HTERT RPE-1 (cell line): Measurements from ENCODE around the gene TXNL1.
"Not testable (repeated sequence)": the region's sequence is repeated elsewhere in the genome, so short reads cannot be mapped to it uniquely, and the experiment has no call there.

Source experiments
- in situ Hi-C: fragments of 300-500 bp; cut with MboI; formaldehyde crosslinking; loops from 4 replicates; pipeline ENCODE4 v1.14.3; 2020; ENCODE audit warnings: low sequenced_read_pairs

Gene TXNL1

DNA sequence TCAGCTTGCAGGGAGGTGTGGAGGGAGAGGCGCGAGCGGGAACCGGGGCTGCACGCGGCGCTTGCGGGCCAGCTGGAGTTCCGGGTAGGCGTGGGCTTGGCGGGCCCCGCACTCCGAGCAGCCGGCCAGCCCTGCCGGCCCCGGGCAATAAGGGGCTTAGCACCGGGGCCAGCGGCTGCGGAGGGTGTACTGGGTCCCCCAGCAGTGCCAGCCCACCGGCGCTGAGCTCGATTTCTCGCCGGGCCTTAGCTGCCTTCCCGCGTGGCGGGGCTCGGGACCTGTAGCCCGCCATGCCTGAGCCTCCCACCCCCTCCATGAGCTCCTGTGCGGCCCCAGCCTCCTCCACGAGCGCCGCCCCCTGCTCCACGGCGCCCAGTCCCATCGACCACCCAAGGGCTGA, 66.1 kb downstream of the TXNL1 start:
- in situ Hi-C loops = not testable (repeated sequence)

DNA sequence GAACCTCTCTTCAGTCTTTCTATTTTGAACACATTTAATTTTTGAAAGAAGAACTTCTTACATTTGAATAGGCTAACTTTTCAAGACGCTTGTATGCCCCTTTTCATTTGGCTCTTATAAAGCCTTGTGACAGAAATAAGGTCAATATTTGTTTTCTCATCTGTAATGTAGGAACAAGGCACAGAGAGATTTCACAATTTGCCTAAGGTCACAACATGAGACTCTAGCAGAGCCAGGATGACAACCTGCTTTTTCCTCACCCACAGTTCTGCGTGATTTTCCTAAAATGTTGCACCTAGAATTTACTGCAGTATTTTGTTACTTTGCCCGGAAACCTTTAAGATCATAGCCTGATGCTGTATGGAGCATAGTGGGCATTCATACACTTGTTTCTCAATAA, 67.4 kb downstream of the TXNL1 start:
- in situ Hi-C loops = no loop called here

DNA sequence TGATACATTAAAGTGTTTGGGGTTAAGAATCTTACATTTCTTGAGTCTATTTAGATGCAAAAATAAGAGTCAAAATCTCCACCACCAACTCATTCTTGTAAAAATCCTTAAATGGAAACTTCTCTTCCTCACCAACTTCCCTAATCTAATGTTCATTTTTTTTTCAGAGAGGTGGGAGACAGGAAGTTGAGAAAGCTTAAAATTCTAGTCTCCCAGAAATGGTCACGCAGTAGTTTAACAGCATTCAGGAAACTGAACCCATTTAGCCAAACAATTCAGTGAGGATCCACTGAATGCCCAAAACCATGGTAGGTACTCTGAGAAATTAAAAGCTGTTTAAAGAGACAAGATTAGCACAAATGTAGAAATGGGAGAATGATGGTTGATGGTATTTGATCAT, 69.0 kb downstream of the TXNL1 start:
- in situ Hi-C loops = no loop called here

DNA sequence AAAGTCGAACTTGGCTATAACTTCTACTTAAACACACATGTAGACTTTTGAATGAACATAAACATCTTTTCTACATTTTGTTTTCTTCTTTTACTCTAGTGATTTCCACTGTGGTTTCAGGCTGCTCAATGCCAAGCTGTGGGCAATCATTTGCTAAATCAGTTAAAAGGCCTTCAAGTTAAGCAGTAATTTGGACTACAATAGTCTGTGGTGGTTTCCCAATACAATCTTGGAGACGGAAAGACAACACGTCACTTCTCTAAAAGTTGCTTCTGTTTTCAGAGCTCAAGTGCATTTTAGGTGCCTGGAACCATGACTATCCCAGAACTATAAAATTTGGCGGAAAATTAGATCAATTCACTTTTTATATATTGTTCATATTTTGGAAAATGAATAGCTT, 69.4 kb downstream of the TXNL1 start:
- in situ Hi-C loops = no loop called here

DNA sequence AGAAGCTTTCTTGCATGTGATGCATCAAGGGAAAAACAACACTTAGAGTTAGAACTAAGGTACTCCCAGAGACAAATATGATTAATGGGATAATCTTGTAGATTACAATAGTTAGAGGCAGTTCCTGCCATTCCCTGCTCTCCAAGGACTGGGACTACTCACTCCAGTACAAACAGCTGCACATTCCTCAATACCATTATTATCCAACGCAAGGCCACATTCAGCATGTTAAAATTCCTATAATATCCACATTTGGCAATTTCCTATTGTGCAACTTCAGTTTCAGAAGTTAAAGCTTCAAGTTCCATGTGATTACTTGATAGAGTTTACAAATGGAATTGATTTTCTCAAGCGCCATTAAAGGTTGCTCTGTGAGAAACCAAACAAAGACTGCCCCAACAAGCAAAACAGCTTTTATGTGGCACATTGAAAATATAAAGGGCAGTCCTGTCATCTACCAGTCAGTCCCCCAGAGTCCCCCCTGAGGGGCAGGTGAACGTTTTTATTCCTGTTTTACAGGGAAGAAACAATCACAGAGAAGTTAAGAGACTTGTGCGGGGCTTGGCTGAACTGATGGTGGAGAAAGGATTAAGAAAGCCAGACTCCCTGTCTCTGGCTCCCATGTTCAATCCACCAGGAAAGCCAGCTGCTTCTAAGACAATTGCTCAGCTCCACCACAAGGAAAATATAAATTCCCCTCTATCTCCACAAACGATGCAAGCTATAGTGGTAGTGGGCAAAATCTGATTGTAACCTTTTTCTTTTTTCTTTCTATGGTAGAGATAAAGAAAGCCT, 72.6 kb downstream of the TXNL1 start:
- in situ Hi-C loops = no loop called here

DNA sequence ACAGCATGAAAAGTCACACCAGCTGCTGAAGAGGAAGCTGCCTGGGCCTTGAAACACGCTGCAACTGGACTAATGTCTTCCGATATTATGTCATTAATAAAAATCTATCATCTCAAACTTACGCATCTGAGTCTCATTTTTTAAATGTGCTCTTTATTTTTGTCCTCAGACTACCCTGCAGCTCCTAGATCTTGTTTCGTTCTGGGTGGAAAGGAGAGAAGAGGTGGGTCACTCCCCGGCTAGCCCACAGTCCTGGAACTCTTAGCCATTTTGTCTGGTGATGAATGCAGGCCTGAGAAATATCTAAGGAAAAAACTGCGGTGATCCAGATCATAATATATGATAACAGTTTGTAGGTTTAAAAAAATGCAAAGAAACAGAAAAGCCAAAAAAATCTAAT, 73.3 kb downstream of the TXNL1 start:
- in situ Hi-C loops = no loop called here

DNA sequence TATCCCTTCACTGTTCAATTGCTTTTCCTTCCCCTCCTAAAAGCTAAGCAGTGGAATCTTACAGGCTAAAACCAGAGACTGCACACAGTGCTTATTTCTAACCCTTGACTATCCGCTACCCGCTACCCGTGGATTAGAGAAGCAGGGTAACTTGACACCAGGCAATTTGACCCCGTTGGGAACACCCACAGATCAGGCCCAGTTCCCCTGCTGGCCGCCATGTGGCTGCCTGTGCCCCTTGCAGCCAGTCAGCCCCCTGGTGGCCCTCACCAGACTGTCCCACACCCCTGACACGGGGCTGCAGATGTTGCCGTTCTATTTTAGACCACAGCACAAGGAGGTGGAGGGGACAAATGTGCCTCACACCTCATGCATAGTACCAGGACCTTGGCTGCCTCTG, 74.8 kb downstream of the TXNL1 start:
- in situ Hi-C loops = no loop called here

DNA sequence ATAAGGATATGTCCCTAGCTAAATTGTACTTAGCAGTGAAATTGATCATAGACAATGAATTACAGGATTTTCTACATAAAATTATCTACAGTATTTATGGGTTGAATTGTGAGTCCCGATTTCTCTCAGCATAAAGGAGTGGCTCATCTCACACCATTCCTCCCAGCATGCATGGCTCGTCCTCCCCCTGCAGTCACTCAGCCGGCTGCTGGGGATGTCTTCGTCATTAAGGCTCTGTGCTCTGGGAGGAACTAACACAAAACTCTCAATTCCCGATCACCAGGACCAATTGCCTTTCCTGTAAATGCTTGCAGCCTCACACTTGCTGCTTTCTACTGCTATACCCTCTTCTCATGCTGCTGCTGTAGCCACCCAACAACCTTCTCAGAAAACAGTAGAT, 75.9 kb downstream of the TXNL1 start:
- in situ Hi-C loops = no loop called here

DNA sequence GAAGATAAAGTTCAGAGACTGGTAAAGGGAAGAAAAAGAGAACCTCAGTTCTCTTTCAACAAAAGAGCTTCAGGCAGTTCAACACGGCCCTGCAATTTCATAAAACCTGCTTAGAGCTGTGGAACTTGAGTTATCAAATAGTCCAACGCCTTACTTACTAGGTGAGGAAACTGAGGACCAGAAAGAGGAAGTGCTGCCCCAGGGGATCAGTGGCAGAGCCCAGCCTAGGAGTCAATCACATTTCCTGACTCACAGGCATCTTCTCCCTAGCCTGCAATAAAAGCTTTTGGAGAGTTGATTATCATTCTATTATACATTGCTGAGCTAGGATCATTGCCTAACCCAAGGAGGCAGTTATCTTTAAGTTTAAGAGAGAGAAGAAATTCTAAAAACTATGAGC, 77.4 kb downstream of the TXNL1 start:
- in situ Hi-C loops = no loop called here

DNA sequence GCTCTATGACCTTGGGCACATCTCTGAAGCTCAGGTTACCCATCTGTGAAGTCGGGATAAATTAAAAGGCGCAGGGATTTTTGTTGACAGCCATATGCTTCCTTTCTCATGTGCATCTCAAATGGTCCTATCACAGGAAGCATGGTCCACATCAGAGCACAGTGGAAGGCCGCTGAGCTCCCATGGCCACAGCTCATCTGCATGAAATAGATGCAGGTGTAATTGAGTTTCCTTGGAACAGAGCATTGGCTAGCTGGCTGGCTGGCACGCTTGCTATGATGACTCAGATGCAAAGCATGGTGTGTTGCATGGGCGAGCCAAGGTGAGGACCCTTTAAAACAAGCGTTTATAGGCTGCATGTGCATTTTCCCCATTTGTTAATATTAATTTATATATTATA, 79.3 kb downstream of the TXNL1 start:
- in situ Hi-C loops = no loop called here

DNA sequence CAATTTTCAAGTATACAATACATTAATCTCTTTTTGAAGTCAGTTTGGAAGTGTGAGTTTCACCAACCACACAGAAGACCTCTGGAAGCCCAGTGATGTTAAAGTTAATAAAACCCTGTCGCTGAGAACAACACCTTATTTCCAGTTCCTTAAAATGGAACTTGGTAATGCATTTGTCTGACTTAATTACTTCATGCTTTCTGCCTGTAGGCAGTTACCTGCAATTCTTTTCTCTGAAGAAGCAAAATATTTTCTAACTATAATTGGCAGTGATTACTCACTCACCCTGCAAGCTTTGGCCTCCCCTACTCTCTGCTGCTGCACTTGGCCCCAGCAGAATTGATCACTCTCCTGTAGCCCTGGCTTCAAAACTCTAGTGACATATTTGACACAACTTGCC, 81.5 kb downstream of the TXNL1 start:
- in situ Hi-C loops = no loop called here

DNA sequence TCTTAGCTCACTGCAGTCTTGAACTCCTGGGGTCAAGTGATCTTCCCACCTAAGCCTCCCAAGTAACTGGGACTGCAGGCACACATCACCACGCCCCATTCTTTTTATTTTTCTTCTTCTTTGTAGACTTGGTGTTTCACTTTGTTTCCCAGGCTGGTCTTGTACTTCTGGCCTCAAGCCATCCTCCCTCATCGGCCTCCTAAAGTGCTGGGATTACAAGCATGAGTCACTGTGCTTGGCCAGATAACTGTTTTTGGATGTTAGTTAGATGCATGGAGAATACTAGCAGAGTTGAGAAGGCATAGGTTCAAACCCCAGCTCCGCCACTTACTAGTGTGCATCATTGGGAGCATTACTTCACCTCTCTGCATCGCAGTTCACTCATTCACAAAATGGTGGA, 88.3 kb downstream of the TXNL1 start:
- in situ Hi-C loops = no loop called here
